GM18907 (cell line): ENCODE results near the gene CCDC154.

ENCODE experiments used
- ATAC-seq: cut with Tn5 transposase; IDR thresholded peaks from one replicate; pipeline ENCODE4 v1.9.1; 2021; ENCODE audit warnings: mild to moderate bottlenecking, moderate library complexity; ENCODE audit not compliant: unreplicated experiment

CCDC154 gene

GRCh38 chr16:1393613-1394176 is 50.7 kb downstream of the CCDC154 start:
- ATAC-seq, result no peak

- no peak for ATAC-seq
Observed at GRCh38 chr16:1392826-1393225, 51.5 kb downstream of the CCDC154 start.

- ATAC-seq, result no peak
Observed at GRCh38 chr16:1390239-1390779, 54.0 kb downstream of the CCDC154 start.

- no peak for ATAC-seq
Observed at GRCh38 chr16:1389762-1390161, 54.6 kb downstream of the CCDC154 start.

GRCh38 chr16:1387331-1387730 is 57.0 kb downstream of the CCDC154 start:
- no peak for ATAC-seq

GRCh38 chr16:1385232-1385631 is 59.1 kb downstream of the CCDC154 start:
- no peak for ATAC-seq
